HG02885 (cell line): ENCODE results near the gene TSTD1.
"Not testable (repeated sequence)": the region's sequence is repeated elsewhere in the genome, so short reads cannot be mapped to it uniquely, and the experiment has no call there.

Experiments
- ATAC-seq: cut with Tn5 transposase; IDR thresholded peaks from one replicate; pipeline ENCODE4 v1.9.1; 2021; ENCODE audit warnings: mild to moderate bottlenecking; ENCODE audit not compliant: unreplicated experiment, poor library complexity

Gene TSTD1

GRCh38 chr1:161044535-161044907 is 5.8 kb upstream of the TSTD1 start:
- no peak for ATAC-seq

GRCh38 chr1:161039546-161039945 is 782 bp upstream of the TSTD1 start:
- ATAC-seq: no peak

- no peak for ATAC-seq
Observed at GRCh38 chr1:161039154-161039545, 386 bp upstream of the TSTD1 start.

GRCh38 chr1:161037661-161038522 is 872 bp downstream of the TSTD1 start:
- ATAC-seq: no peak

GRCh38 chr1:161033751-161034150 is 5.0 kb downstream of the TSTD1 start:
- ATAC-seq: no peak

- ATAC-seq: no peak
Observed at GRCh38 chr1:161032409-161032808, 6.4 kb downstream of the TSTD1 start.

GRCh38 chr1:161031874-161032273 is 6.9 kb downstream of the TSTD1 start:
- no peak for ATAC-seq

GRCh38 chr1:161029466-161029865 is 9.3 kb downstream of the TSTD1 start:
- not testable (repeated sequence) for ATAC-seq

GRCh38 chr1:161026954-161027353 is 11.8 kb downstream of the TSTD1 start:
- ATAC-seq: not testable (repeated sequence)

GRCh38 chr1:161022432-161022831 is 16.3 kb downstream of the TSTD1 start:
- ATAC-seq: not testable (repeated sequence)

- ATAC-seq: no peak
Observed at GRCh38 chr1:161021970-161022353, 16.8 kb downstream of the TSTD1 start.

- ATAC-seq: peak; percentile 90
Observed at GRCh38 chr1:161021165-161021969, 17.4 kb downstream of the TSTD1 start.

- peak; percentile 37 for ATAC-seq
Observed at GRCh38 chr1:161020509-161021164, 18.1 kb downstream of the TSTD1 start, which contains the start of gene F11R. F11R (minus strand) TSS chr1:161021152; CDS start chr1:161021073, 79 bp downstream.

- ATAC-seq: no peak
Observed at GRCh38 chr1:161019751-161020495, 18.8 kb downstream of the TSTD1 start.

GRCh38 chr1:161019111-161019660 is 19.6 kb downstream of the TSTD1 start:
- ATAC-seq: not testable (repeated sequence)

GRCh38 chr1:161018631-161018930 is 20.2 kb downstream of the TSTD1 start:
- ATAC-seq: no peak

- no peak for ATAC-seq
Observed at GRCh38 chr1:161017756-161018630, 20.8 kb downstream of the TSTD1 start.

GRCh38 chr1:161017181-161017580 is 21.6 kb downstream of the TSTD1 start:
- not testable (repeated sequence) for ATAC-seq

- ATAC-seq: not testable (repeated sequence)
Observed at GRCh38 chr1:161016683-161017082, 22.1 kb downstream of the TSTD1 start.
